Effector memory CD8-positive, alpha-beta T cell (primary cell): ENCODE measurements around the gene FAM200C.

Experiments
- ATAC-seq: fragments of 150-1000 bp; cut with Tn5 transposase; replicated peaks from 2 replicates; pipeline ENCODE4 v1.10.0; 2021; ENCODE audit warnings: mild to moderate bottlenecking, moderate library complexity
- DNase-seq, 3 experiments: peaks; one replicate each; pipeline ENCODE4 v3.0.0; 2021
- H3K27ac Mint-ChIP-seq, 2 donors: one replicate each; pipeline ENCODE4 v1.8.0; 2022; ENCODE audit warnings: mild to moderate bottlenecking in 2 of 2, mixed read lengths in 2 of 2, moderate library complexity in 2 of 2
- H3K27me3 Mint-ChIP-seq, 2 donors: one replicate each; pipeline ENCODE4 v1.8.0; 2022; ENCODE audit warnings: mixed read lengths in 2 of 2
- H3K36me3 Mint-ChIP-seq: one replicate; pipeline ENCODE4 v1.8.0; 2022; ENCODE audit warnings: mild to moderate bottlenecking, moderate library complexity, mixed read lengths; ENCODE audit not compliant: insufficient read depth
- H3K4me1 Mint-ChIP-seq, 2 donors: one replicate each; pipeline ENCODE4 v1.8.0; 2022; ENCODE audit warnings: low read depth in 2 of 2, mixed read lengths in 2 of 2
- H3K4me3 Mint-ChIP-seq, 2 donors: one replicate each; pipeline ENCODE4 v1.8.0; 2022; ENCODE audit warnings: mild to moderate bottlenecking in 2 of 2, mixed read lengths in 2 of 2, moderate library complexity in 2 of 2
- H3K9me3 Mint-ChIP-seq, 2 donors: one replicate each; pipeline ENCODE4 v1.8.0; 2022; ENCODE audit warnings: mixed read lengths in 2 of 2

FAM200C gene

GRCh38 chr5:160390787-160391696 lies 8.8 kb downstream of the FAM200C start:
- Mint-ChIP-seq H3K27me3 (no peaks in the 10 kb centered on the region), H3K36me3 (peaks cover 3% of the 10 kb centered on the region), H3K9me3 (peaks cover 0 to 12% of the 10 kb centered on the region in 2 donors), H3K4me1 (no peaks in the 10 kb centered on the region), H3K4me3 (no peak overlapping the region), H3K27ac (no peak overlapping the region)
- ATAC-seq, result no peak
- no peak for DNase-seq

GRCh38 chr5:160387445-160387844 lies 12.4 kb downstream of the FAM200C start:
- no peak for ATAC-seq
- H3K4me1 Mint-ChIP-seq, result no peaks in the 10 kb centered on the region
- no peaks in the 10 kb centered on the region for H3K27me3 Mint-ChIP-seq
- H3K36me3 Mint-ChIP-seq, result peaks cover 3% of the 10 kb centered on the region
- H3K9me3 Mint-ChIP-seq, result peaks cover 0 to 12% of the 10 kb centered on the region in 2 donors
- no peak for DNase-seq
- H3K27ac Mint-ChIP-seq, result no peak overlapping the region
- H3K4me3 Mint-ChIP-seq, result no peak overlapping the region

GRCh38 chr5:160385496-160385895 lies 14.4 kb downstream of the FAM200C start:
- peaks cover 0 to 12% of the 10 kb centered on the region in 2 donors for H3K9me3 Mint-ChIP-seq
- no peaks in the 10 kb centered on the region for H3K36me3 Mint-ChIP-seq
- no peak overlapping the region for H3K4me3 Mint-ChIP-seq
- no peaks in the 10 kb centered on the region for H3K4me1 Mint-ChIP-seq
- no peak overlapping the region for H3K27ac Mint-ChIP-seq
- no peak for DNase-seq
- ATAC-seq, result no peak
- H3K27me3 Mint-ChIP-seq, result no peaks in the 10 kb centered on the region

GRCh38 chr5:160384681-160385080 lies 15.2 kb downstream of the FAM200C start:
- H3K36me3 Mint-ChIP-seq, result no peaks in the 10 kb centered on the region
- H3K4me3 Mint-ChIP-seq, result no peak overlapping the region
- peaks cover 0 to 12% of the 10 kb centered on the region in 2 donors for H3K9me3 Mint-ChIP-seq
- no peaks in the 10 kb centered on the region for H3K4me1 Mint-ChIP-seq
- peaks cover 6 to 8% of the 10 kb centered on the region in 2 donors for H3K27me3 Mint-ChIP-seq
- DNase-seq (no peak), ATAC-seq (no peak)
- H3K27ac Mint-ChIP-seq, result no peak overlapping the region

- ATAC-seq (no peak), DNase-seq (no peak)
- Mint-ChIP-seq H3K9me3 (no peaks in the 10 kb centered on the region), H3K4me1 (no peaks in the 10 kb centered on the region), H3K4me3 (no peak overlapping the region), H3K36me3 (no peaks in the 10 kb centered on the region), H3K27ac (no peak overlapping the region), H3K27me3 (peaks cover 21 to 23% of the 10 kb centered on the region in 2 donors)
Measured at GRCh38 chr5:160382346-160382745, 17.5 kb downstream of the FAM200C start.

- Mint-ChIP-seq H3K27me3 (peaks cover 38 to 42% of the 10 kb centered on the region in 2 donors), H3K27ac (no peak overlapping the region), H3K4me3 (no peak overlapping the region), H3K4me1 (no peaks in the 10 kb centered on the region), H3K9me3 (no peaks in the 10 kb centered on the region), H3K36me3 (no peaks in the 10 kb centered on the region)
- DNase-seq (no peak), ATAC-seq (no peak)
Measured at GRCh38 chr5:160380041-160380440, 19.8 kb downstream of the FAM200C start.

- Mint-ChIP-seq H3K27me3 (peaks cover 44 to 47% of the 10 kb centered on the region in 2 donors), H3K36me3 (no peaks in the 10 kb centered on the region), H3K9me3 (no peaks in the 10 kb centered on the region), H3K27ac (no peak overlapping the region), H3K4me1 (no peaks in the 10 kb centered on the region), H3K4me3 (no peak overlapping the region)
- ATAC-seq, result no peak
- DNase-seq, result no peak
Measured at GRCh38 chr5:160379511-160379910, 20.3 kb downstream of the FAM200C start.

GRCh38 chr5:160378330-160378729 lies 21.5 kb downstream of the FAM200C start:
- no peak overlapping the region for H3K4me3 Mint-ChIP-seq
- H3K27me3 Mint-ChIP-seq, result peaks cover 54 to 59% of the 10 kb centered on the region in 2 donors
- ATAC-seq, result no peak

GRCh38 chr5:160377651-160378050 lies 22.2 kb downstream of the FAM200C start:
- H3K27ac Mint-ChIP-seq, result no peak overlapping the region
- peaks cover 61 to 66% of the 10 kb centered on the region in 2 donors for H3K27me3 Mint-ChIP-seq
- H3K4me1 Mint-ChIP-seq, result no peaks in the 10 kb centered on the region
- ATAC-seq (no peak), DNase-seq (no peak)
- H3K9me3 Mint-ChIP-seq, result no peaks in the 10 kb centered on the region
- no peak overlapping the region for H3K4me3 Mint-ChIP-seq
- no peaks in the 10 kb centered on the region for H3K36me3 Mint-ChIP-seq

More at GRCh38 chr5:160378330-160378729, 21.5 kb downstream of the FAM200C start:
- no peaks in the 10 kb centered on the region for H3K36me3 Mint-ChIP-seq
- no peak overlapping the region for H3K27ac Mint-ChIP-seq
- no peaks in the 10 kb centered on the region for H3K4me1 Mint-ChIP-seq
- H3K9me3 Mint-ChIP-seq, result no peaks in the 10 kb centered on the region
- no peak for DNase-seq

GRCh38 chr5:160376416-160376815 lies 23.4 kb downstream of the FAM200C start:
- Mint-ChIP-seq H3K27me3 (peaks cover 71 to 77% of the 10 kb centered on the region in 2 donors), H3K36me3 (no peaks in the 10 kb centered on the region), H3K27ac (no peak overlapping the region), H3K4me1 (no peaks in the 10 kb centered on the region), H3K4me3 (no peak overlapping the region), H3K9me3 (no peaks in the 10 kb centered on the region)
- no peak for ATAC-seq
- no peak for DNase-seq

- ATAC-seq, result no peak
- Mint-ChIP-seq H3K27me3 (peaks cover 78 to 84% of the 10 kb centered on the region in 2 donors), H3K27ac (no peak overlapping the region), H3K9me3 (no peaks in the 10 kb centered on the region), H3K4me3 (no peak overlapping the region), H3K4me1 (peaks cover 0 to 4% of the 10 kb centered on the region in 2 donors), H3K36me3 (no peaks in the 10 kb centered on the region)
- DNase-seq, result no peak
Measured at GRCh38 chr5:160375701-160376100, 24.2 kb downstream of the FAM200C start.

- DNase-seq (no peak), ATAC-seq (no peak)
- H3K27me3 Mint-ChIP-seq, result peaks cover 78 to 88% of the 10 kb centered on the region in 2 donors
- H3K4me1 Mint-ChIP-seq, result peaks cover 0 to 5% of the 10 kb centered on the region in 2 donors
- no peaks in the 10 kb centered on the region for H3K36me3 Mint-ChIP-seq
- H3K27ac Mint-ChIP-seq, result no peak overlapping the region
- no peak overlapping the region for H3K4me3 Mint-ChIP-seq
- no peaks in the 10 kb centered on the region for H3K9me3 Mint-ChIP-seq
Measured at GRCh38 chr5:160375166-160375565, 24.7 kb downstream of the FAM200C start.

- Mint-ChIP-seq H3K4me1 (peaks cover 5 to 14% of the 10 kb centered on the region in 2 donors), H3K4me3 (peak overlapping the region; percentile 16 to 45), H3K36me3 (no peaks in the 10 kb centered on the region), H3K9me3 (no peaks in the 10 kb centered on the region), H3K27me3 (peaks cover 84 to 96% of the 10 kb centered on the region in 2 donors), H3K27ac (no peak overlapping the region)
- no peak for DNase-seq
- ATAC-seq, result no peak
Measured at GRCh38 chr5:160371294-160371693, 28.6 kb downstream of the FAM200C start.

- no peaks in the 10 kb centered on the region for H3K36me3 Mint-ChIP-seq
- peak overlapping the region; percentile 16 to 31 for H3K4me3 Mint-ChIP-seq
- no peaks in the 10 kb centered on the region for H3K9me3 Mint-ChIP-seq
- no peak for DNase-seq
- H3K27ac Mint-ChIP-seq, result no peak overlapping the region
- peaks cover 5 to 14% of the 10 kb centered on the region in 2 donors for H3K4me1 Mint-ChIP-seq
- peaks cover 78 to 96% of the 10 kb centered on the region in 2 donors for H3K27me3 Mint-ChIP-seq
- ATAC-seq, result no peak
Measured at GRCh38 chr5:160370713-160371034, 29.2 kb downstream of the FAM200C start.
